Measurements from ENCODE around the gene ZNF445.

The ZNF445 gene

DNA sequence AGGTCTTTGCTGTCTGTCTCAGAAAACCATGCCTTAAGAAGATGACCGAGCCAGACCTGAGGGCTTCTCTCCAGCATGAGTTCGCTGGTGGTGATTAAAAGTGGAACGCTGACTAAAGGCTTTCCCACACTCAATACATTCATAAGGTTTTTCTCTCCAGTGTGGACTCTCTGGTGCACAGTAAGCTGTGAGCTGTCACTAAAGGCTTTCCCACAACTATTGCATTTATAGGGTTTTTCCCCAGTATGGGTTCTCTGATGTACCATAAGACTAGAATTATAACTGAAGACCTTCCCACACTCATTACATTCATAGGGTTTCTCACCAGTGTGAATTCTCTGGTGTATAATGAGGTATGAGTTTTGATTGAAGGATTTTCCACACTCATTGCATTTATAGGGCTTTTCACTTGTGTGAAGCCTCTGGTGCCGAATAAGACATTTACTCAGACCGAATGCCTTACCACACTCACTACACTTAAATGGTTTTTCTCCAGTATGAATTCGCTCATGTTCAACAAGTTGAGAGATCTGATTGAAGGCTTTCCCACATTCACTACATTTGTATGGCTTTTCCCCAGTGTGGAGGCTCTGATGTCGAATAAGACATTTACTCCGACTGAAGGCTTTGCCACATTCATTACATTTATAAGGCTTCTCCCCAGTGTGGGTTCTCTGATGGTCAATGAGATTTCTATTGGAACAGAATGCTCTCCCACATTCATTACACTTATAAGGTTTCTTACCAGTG is 21.9 kb upstream of the ZNF445 start:
- H3K27ac ChIP-seq: no peak overlapping the region
- TF ChIP-seq, protein P1, sequence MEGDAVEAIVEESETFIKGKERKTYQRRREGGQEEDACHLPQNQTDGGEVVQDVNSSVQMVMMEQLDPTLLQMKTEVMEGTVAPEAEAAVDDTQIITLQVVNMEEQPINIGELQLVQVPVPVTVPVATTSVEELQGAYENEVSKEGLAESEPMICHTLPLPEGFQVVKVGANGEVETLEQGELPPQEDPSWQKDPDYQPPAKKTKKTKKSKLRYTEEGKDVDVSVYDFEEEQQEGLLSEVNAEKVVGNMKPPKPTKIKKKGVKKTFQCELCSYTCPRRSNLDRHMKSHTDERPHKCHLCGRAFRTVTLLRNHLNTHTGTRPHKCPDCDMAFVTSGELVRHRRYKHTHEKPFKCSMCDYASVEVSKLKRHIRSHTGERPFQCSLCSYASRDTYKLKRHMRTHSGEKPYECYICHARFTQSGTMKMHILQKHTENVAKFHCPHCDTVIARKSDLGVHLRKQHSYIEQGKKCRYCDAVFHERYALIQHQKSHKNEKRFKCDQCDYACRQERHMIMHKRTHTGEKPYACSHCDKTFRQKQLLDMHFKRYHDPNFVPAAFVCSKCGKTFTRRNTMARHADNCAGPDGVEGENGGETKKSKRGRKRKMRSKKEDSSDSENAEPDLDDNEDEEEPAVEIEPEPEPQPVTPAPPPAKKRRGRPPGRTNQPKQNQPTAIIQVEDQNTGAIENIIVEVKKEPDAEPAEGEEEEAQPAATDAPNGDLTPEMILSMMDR (conservative IDR thresholded peaks at IDR 0.05): no peak

DNA sequence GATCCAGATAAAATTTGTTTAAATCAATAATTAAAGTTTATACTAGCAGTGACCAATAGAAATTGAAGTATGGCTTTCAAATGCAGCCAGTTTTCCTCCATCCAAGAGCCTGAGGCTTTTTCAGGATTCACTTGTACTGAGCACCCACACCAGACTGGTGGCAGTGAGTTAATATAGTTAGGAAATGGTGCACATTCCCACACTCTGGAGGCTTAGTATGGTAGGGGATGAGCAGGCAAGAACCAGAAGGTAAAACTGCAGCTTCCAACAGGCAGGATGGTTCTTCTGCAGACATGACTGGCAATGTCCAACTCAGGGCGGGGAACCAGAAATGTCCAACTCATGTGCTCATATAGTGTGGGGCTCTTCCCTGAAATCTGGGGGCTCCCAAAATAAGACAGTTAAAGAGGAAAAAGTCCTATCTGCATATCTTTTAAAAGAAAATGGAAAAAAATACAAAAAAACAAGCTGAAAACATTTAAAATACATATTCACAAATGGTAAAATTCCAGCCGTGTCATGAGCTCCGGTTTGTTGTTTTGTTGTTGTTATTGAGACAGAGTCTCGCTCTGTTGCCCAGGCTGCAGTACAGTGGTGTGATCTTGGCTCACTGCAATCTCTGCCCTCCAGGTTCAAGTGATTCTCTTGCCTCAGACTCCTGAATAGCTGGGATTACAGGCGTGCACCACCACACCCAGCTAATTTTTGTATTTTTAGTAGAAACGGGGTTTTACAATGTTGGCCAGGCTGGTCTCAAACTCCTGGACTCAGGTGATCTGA is 18.4 kb upstream of the ZNF445 start:
- TF ChIP-seq, protein P1 (conservative IDR thresholded peaks at IDR 0.05): no peak
- no peak overlapping the region for H3K27ac ChIP-seq

DNA sequence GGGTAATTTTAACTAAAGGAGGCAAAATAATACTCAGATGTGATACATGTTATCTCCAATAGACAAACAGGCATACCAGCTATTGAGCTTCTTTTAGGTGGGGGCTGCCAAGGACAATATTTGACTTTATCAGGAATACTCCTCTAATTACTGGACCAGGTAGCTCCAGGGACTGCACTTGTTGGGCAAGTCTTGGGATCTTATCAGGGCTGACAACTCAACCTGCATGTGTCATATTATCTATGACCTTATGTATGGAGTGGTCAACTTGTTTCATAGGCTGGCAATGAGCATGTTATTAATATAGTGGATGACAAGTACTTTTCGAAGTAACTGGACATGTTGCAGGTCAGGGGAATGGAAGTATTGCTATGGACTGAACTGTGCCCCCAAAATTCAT is 15.0 kb upstream of the ZNF445 start:
- no peak overlapping the region for H3K27ac ChIP-seq
- TF ChIP-seq, protein P1 (conservative IDR thresholded peaks at IDR 0.05): no peak

DNA sequence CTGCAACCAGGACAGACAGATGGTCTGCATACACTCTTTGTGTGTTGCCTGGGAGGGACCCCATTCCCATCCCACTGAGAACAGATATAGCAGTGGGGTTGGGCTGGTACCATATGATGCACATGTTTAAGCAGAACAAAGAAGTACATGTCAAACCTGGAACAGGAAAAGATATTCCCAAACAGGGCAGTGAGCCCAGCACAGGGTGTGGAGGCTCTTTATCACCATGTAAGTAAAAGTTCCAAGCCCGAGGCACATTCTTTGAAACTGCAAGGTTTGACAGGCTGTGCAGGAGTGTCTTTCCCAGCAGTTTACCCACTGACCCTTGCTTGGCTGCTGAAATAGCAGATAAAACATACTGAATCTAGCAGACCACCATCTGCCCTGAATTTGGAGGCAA is 5.3 kb upstream of the ZNF445 start:
- TF ChIP-seq, protein P1 (conservative IDR thresholded peaks at IDR 0.05): no peak
- H3K27ac ChIP-seq: no peak overlapping the region

DNA sequence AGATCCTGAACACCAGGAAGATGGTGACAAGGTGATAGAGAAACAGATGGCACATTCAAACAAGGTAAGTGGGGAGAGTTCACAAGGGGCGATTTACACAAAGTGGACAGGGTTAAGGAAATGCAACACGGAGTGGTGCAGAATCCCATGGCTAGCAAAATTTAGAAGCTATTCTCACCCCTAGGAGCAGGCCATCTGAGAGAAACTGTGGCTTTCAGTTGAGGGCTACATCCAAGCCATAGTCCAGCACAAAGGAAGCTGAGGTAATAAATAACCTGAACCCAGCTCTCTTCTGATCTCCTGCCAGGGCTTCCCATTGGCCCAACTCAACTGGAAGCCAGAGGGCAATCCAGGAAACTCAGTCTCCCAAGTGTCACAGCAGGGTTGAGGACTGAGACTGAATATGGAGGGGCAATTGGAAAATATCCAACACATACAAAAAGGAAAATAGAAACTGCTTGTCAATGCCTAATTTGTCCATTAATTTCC is 1.2 kb upstream of the ZNF445 start:
- TF ChIP-seq, protein P1 (conservative IDR thresholded peaks at IDR 0.05): no peak
- H3K27ac ChIP-seq: no peak overlapping the region

DNA sequence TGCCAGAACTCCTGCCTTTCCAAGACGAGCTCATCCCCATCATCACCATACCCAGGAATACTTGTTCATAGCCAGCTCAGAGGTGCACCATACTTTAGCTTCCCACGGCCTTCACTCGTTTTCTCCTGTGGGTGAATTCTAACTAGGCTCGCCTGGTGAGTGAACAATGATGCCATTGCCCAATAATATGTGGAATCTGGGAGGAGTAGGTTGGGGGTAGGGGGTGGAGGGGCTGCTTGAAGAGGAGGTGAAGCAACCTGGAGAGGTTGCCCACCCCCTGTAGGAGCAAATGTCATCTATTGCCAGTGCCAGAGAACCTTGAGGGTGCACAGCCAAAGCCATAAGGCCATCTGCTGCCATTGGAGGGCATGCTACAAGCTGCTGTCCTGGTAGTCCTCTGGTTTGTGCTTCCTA is 592 bp upstream of the ZNF445 start:
- TF ChIP-seq, protein P1 (conservative IDR thresholded peaks at IDR 0.05): no peak
- H3K27ac ChIP-seq: peak overlapping the region; percentile 81

DNA sequence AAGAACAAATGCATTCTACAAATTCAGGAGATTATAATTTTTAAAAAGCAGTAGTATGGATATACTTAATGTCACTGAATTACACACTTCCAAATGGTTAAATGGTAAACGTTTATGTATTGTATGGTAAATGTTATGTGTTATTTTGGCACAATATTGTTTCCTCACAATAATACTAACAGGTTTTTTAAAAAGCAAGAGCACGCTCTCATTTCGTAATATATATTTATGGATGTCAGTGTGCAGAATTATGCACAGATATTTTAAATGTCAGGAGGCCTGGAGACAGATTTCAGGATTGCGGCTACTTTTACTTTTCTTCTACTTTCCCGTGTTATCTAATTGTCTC is 533 bp downstream of the ZNF445 start:
- peak overlapping the region; percentile 81 for H3K27ac ChIP-seq

More for the DNA sequence above, 533 bp downstream of the ZNF445 start:
- TF ChIP-seq, protein P1 (conservative IDR thresholded peaks at IDR 0.05): no peak

Data from VCaP (cell line).